CD4-positive, alpha-beta T cell treated with Interleukin-10 for 1 hour (primary cell): ENCODE measurements around the gene LTN1.
"Not testable (repeated sequence)": the region's sequence is repeated elsewhere in the genome, so short reads cannot be mapped to it uniquely, and the experiment has no call there.

Experiments used
- DNase-seq: peaks from one replicate; pipeline ENCODE4 v3.0.0-alpha.2; 2020

LTN1 gene

DNA sequence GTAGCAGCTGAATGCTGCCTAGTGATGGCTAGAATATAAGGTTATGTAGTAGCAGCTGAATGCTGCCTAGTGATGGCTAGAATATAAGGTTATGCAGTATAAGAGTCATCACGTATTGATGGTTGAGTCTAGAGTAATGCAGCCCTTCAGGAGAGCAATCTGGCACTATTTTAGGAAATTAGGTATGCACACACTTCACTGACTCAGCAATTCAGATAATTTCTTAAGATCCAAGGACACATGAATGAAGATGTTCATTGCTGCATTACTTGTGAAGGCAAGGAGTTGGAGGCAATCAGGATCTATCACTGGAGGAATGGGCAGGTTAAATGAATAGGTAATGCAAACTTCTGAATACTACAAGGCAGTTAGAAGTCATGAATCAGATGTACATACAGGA lies 13.6 kb downstream of the LTN1 start:
- DNase-seq: no peak

DNA sequence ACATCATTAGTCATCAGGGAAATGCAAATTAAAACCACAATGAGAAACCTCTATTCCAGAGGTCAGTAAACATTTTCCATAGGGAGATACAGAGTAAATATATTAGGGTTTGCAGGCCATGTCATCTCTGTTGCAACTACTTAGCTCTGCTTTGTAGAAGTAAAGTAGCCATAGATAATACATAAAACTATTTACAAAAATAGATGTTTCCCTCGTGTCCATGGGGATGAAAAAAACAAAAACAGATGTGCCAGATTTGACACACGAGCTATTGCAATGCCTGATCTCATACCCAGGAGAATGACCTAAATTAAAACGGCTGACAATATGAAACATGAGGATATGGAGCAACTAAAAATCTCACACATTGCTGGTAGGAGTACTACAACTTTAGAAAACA lies 17.3 kb downstream of the LTN1 start:
- no peak for DNase-seq

DNA sequence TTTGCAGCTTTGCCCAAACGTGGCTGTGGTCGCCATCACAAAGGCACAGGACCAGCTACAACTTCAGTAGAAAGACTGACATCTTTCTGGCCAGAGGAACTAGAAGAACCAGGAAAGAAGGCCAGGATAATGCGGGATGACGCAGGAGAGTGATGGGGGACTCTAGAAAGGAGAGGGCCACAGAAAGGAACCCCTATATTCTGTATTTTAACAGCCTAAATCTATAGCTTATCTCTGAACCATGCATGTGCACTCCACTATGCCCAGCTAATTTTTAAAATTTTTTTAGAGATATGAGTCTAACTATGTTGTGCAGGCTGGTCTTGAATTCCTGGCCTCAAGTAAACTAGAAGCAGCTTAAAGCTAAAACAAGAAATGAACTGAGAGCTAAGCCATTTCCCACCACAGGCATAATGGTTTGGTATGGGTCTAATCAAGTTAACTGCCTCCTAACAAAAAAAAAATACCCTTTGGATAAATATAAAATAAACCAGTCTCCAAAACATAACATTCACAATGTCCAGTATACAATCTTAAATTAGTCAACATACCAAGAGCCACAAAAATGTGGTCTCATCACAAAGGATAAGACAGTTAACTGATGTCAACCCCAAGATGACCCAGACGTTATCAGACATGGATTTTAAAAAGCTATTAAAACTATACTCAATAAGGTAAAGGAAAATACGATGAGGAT lies 18.0 kb downstream of the LTN1 start:
- no peak for DNase-seq

DNA sequence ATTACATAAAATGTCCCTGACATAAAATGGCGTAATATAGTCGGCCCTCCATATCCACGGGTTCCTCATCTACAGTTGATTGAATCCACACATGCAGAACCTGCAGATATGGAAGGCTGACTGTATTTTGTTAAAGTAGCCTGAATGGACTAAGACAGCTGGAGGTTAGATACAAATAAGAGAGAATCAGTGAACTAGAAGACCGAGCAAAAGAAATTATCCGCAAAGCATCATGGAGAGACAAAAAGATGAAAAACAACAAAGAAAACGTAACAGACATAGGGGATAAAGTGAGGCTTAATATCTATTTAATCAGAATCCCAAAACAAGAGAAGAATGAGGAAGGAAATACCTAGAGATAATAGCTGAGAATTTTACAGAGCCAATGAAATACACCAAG lies 20.3 kb downstream of the LTN1 start:
- no peak for DNase-seq

DNA sequence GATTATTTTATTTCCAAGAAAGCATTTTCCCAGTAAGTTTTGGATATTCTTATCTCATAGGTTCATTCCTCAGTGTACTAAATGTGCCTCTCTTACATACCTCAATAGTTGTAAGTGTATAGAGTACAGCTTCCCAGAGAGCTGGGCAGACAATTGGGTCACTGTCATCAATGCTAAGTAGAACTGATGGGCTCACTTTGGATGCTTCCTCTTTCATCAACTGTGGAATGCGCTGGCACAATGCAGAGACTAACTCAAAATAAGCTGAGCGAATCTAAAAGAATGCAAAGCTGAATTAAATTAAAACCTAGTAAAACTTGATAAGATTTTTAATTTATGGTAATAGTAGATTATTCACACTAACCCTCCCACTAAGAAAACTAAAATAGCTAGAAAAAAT lies 21.5 kb downstream of the LTN1 start:
- DNase-seq: no peak

DNA sequence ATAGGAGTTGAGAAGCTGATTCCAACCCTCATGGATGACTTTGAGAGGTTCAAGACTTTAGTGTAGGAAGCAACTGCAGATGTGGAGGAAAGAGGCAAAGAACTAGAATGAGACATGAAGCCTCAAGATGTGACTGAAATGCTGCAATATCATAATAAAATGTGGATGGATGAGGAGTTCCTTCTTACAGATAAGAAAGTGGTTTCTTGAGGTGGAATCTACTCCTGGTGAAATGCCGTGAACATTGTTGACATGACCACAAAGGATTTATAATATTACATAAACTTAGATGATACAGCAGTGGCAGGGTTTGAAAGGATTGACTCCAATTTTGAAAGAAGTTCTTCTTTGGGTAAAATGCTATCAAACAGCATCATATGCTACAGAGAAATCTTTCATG lies 28.8 kb downstream of the LTN1 start:
- DNase-seq: no peak

- no peak for DNase-seq
Measured at GRCh38 chr21:28962465-28962864, 30.2 kb downstream of the LTN1 start.

- no peak for DNase-seq
Measured at GRCh38 chr21:28961927-28962326, 30.8 kb downstream of the LTN1 start.

- no peak for DNase-seq
Measured at GRCh38 chr21:28960245-28960644, 32.4 kb downstream of the LTN1 start.

DNA sequence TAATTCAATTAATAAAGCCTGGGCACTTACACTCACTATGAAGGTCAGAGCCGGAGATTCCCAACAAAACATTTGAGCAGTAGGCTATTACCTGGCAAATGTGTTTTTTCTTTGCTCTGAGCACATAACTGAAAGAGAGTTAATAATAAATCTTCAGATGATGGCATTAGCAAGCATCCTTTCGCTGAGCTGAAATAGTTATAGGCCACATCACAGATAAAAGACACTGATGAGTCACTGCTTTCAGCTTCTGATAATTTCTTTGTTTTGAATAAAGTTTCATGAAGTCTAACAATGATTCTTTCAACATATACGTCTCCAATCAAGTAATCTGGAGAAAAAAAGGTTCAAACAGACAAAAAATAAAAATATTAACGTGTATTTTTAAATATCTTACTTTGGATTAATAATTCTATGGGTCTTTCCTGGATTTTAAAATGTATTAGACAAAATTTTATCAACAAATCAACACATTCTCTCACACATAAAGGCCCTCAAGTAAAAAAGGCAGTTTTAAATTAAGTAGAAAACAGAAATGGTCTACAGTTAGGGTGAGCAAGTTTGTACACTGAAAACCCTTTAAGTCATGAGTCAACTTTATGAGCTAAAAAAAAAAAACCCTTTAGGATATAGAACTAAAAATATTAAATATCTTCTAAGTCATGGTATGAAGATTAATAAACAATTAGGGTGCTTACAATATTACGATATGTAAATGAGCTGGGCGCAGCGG lies 33.1 kb downstream of the LTN1 start:
- DNase-seq: no peak

- DNase-seq: no peak
Measured at GRCh38 chr21:28953247-28953646, 39.4 kb downstream of the LTN1 start.

GRCh38 chr21:28952686-28953085 lies 40.0 kb downstream of the LTN1 start:
- DNase-seq: no peak

GRCh38 chr21:28949318-28949717 lies 43.4 kb downstream of the LTN1 start:
- no peak for DNase-seq

GRCh38 chr21:28944296-28944695 lies 48.4 kb downstream of the LTN1 start:
- no peak for DNase-seq

DNA sequence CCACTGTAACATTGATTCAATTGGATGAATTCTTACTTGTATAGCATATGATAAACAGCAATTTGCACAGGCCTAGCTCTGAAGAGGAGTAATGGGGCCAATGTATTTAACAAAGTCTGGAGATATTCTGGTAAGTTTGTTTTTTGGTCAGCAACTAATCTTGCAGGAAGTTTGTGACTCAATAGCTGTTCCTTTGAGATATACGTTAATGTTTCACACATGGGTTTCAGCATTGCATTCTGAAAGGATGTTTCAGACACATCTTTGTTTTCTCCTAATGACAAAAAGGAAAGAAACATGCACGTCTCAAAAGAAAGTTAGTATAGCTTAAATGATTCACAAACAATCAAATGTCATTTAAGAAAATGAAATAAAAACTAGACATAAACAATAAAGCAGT lies 49.0 kb downstream of the LTN1 start:
- DNase-seq: no peak

- no peak for DNase-seq
Measured at GRCh38 chr21:28938726-28939125, 54.0 kb downstream of the LTN1 start.

DNA sequence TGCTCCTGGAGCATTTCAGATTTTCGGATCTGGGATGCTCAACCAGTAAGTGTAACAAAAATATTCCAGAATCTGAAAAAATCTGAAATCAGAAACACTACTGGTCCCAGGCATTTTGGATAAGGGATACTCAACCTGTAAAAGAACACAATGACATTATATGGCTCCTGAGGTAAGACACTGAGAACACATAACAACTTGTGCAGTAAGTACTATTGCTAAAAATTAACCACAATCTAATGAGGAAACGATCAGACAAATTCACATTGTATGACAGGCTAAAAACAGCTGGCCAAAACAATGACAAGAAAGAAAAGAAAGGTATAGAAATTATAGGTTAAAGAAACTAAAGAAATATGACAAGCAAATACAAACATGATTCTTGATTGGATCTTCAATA lies 54.9 kb downstream of the LTN1 start:
- no peak for DNase-seq

- DNase-seq: no peak
Measured at GRCh38 chr21:28936721-28937120, 56.0 kb downstream of the LTN1 start.

DNA sequence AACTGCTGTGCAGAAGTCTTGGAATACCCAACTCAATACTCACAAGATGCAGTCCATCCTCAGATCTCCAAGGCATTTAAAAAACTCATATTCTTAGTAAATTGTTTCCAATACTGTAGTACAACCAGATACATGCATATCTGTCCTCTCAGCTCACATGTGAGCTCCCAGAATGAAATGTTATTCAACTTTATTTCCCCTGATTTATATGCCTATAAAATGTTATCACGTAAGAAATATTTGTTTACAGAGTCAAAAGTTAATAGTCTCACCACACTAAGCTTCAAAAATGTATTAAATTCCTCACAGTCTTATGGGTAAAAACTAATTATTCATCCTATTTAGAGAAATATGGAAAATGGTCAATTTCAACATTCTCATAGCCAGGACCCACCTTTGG lies 56.6 kb downstream of the LTN1 start:
- DNase-seq: no peak

- DNase-seq: no peak
Measured at GRCh38 chr21:28932717-28933116, 60.0 kb downstream of the LTN1 start.

- not testable (repeated sequence) for DNase-seq
Measured at GRCh38 chr21:28931708-28932372, 60.8 kb downstream of the LTN1 start.

DNA sequence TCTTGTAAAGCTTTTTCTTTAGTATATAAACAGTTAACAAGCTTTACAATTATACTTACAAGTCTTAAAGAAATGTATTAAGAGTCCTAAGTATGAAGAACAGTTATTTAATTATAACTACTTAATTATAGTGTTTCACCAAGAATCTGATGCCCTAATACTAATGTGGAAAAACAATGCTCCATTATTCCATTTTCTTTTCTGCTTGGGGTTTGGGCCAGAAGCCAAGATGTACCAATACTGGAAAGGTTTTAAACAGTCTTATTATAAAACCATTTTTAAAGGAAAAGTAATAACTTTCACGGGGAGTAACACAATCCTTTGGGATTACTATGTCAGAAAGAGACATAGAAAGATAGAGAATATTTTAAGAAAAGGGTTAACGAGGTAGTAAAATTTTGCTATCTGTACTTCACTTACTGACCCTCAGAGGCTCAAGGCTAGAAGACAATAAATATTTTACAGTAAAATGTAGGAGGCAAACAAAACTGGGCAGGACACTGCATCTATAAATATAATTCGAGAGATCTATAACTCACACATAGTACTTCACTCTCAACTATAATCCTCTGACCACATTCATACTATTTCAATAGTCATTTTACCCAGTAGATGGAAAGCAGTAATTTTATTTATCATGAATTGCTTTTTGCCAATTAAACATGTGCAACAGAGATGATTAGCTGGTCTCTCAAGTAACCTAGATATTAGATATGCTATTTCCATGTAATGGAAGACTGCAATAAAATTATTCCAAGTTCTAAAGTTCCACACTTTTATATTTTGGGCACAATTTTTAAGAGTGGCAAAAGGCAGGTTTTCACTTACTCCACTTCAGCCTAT lies 63.9 kb downstream of the LTN1 start:
- no peak for DNase-seq

- DNase-seq: no peak
Measured at GRCh38 chr21:28927130-28927529, 65.5 kb downstream of the LTN1 start.
